ENCODE data around the gene MGAT5.

Gene MGAT5

DNA sequence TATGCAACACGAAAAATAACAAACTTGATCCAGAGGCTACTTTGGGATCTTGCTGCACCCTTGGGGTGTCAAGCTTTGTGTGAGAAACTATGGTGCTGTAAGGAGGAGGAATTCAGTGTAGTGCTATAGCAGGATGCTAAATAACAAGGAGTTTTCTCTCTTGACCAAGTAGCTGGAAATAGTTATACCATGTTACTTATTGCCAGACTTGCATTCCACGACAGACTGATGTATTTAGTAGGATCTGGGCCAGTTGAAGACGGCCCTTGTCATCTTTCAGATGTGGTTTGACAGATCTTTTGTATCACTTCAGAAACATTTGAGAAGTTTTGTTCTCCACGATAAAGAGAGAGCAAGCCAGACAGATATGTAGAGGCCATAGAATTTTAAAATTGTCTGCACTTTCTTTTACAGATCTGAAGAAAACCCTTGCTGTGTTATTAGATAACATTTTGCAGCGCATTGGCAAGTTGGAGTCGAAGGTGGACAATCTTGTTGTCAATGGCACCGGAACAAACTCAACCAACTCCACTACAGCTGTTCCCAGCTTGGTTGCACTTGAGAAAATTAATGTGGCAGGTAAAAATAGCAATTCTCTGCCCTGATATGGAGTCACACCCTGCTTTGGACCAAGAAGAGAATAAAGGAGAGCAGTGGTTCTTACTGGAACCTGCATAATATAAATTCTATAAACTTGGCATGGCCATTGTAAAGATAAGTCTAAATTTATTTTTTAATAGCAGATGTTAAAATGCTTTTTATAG lies 16.3 kb downstream of the MGAT5 start:
- H3K9ac ChIP-seq: no peak overlapping the region
- H3K79me2 ChIP-seq: peaks cover 8% of the 10 kb centered on the region
- no peak overlapping the region for H2AFZ ChIP-seq
- no peaks in the 10 kb centered on the region for H3K27me3 ChIP-seq (ENCODE audit: control insufficient read depth, insufficient read depth, low read length)
- no peaks in the 10 kb centered on the region for H3K36me3 ChIP-seq (ENCODE audit: control insufficient read depth, insufficient read depth, low read length)
- no peak overlapping the region for H3K4me3 ChIP-seq (ENCODE audit: low read depth, low read length)
- H3K4me2 ChIP-seq (ENCODE audit: low read length): no peak overlapping the region
- H3K4me1 ChIP-seq: no peaks in the 10 kb centered on the region
- H3K27ac ChIP-seq: no peak overlapping the region
- no peaks in the 10 kb centered on the region for H3K9me3 ChIP-seq (ENCODE audit: control insufficient read depth, low read length)
- TF ChIP-seq, protein P1, sequence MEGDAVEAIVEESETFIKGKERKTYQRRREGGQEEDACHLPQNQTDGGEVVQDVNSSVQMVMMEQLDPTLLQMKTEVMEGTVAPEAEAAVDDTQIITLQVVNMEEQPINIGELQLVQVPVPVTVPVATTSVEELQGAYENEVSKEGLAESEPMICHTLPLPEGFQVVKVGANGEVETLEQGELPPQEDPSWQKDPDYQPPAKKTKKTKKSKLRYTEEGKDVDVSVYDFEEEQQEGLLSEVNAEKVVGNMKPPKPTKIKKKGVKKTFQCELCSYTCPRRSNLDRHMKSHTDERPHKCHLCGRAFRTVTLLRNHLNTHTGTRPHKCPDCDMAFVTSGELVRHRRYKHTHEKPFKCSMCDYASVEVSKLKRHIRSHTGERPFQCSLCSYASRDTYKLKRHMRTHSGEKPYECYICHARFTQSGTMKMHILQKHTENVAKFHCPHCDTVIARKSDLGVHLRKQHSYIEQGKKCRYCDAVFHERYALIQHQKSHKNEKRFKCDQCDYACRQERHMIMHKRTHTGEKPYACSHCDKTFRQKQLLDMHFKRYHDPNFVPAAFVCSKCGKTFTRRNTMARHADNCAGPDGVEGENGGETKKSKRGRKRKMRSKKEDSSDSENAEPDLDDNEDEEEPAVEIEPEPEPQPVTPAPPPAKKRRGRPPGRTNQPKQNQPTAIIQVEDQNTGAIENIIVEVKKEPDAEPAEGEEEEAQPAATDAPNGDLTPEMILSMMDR (IDR thresholded peaks at IDR 0.05): no peak

DNA sequence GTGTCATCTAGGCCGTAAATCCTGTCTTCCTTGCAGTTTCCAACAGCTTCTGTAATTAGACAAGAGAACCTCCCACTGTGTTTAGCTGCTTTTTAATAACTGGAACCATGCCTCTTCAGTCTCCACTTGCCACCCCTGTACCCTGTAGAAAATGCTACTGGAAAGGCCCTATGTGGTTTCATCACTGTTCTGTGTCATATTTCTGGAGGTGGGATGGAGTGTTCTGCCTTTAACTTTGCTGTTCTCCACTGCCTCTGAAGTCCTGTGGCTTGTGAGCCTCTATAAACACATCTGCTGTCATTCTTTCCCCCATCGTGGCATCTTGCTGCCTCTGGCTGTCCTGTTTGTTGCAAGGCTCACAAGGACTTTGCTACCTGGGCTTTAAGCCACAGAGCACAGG lies 17.9 kb downstream of the MGAT5 start:
- H3K9me3 ChIP-seq (ENCODE audit: control insufficient read depth, low read length): no peaks in the 10 kb centered on the region
- H3K27me3 ChIP-seq (ENCODE audit: control insufficient read depth, insufficient read depth, low read length): no peaks in the 10 kb centered on the region
- H3K4me3 ChIP-seq (ENCODE audit: low read depth, low read length): no peak overlapping the region
- H2AFZ ChIP-seq: no peak overlapping the region
- H3K4me2 ChIP-seq (ENCODE audit: low read length): no peak overlapping the region
- H3K36me3 ChIP-seq (ENCODE audit: control insufficient read depth, insufficient read depth, low read length): no peaks in the 10 kb centered on the region
- H3K4me1 ChIP-seq: no peaks in the 10 kb centered on the region
- no peak overlapping the region for H3K9ac ChIP-seq
- TF ChIP-seq, protein P1 (IDR thresholded peaks at IDR 0.05): no peak
- no peak overlapping the region for H3K27ac ChIP-seq
- H3K79me2 ChIP-seq: peaks cover 8% of the 10 kb centered on the region

DNA sequence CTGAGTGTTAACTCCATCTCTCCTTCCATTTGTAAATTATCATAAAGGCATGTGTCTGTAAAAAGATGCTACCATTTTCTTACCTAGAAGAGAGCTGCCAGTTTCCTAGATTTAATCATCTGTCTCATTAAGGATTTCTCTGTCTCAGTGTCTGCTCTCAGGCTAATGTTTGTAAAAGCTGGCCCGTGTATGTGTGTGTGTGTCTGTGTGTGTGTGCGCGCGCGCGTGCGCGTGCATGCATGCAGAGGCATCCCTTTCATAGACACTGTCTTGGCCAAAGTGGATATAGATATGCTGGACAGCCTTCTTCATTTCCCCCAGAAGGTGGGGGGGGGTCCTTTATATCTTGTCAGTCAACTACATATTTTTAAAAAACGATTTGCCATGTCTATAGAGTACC lies 18.9 kb downstream of the MGAT5 start:
- H3K4me1 ChIP-seq: no peaks in the 10 kb centered on the region
- H3K27ac ChIP-seq: no peak overlapping the region
- H3K9ac ChIP-seq: no peak overlapping the region
- no peaks in the 10 kb centered on the region for H3K9me3 ChIP-seq (ENCODE audit: control insufficient read depth, low read length)
- TF ChIP-seq, protein P1 (IDR thresholded peaks at IDR 0.05): no peak
- no peak overlapping the region for H2AFZ ChIP-seq
- no peaks in the 10 kb centered on the region for H3K27me3 ChIP-seq (ENCODE audit: control insufficient read depth, insufficient read depth, low read length)
- no peak overlapping the region for H3K4me2 ChIP-seq (ENCODE audit: low read length)
- peaks cover 8% of the 10 kb centered on the region for H3K79me2 ChIP-seq
- H3K4me3 ChIP-seq (ENCODE audit: low read depth, low read length): no peak overlapping the region
- no peaks in the 10 kb centered on the region for H3K36me3 ChIP-seq (ENCODE audit: control insufficient read depth, insufficient read depth, low read length)

DNA sequence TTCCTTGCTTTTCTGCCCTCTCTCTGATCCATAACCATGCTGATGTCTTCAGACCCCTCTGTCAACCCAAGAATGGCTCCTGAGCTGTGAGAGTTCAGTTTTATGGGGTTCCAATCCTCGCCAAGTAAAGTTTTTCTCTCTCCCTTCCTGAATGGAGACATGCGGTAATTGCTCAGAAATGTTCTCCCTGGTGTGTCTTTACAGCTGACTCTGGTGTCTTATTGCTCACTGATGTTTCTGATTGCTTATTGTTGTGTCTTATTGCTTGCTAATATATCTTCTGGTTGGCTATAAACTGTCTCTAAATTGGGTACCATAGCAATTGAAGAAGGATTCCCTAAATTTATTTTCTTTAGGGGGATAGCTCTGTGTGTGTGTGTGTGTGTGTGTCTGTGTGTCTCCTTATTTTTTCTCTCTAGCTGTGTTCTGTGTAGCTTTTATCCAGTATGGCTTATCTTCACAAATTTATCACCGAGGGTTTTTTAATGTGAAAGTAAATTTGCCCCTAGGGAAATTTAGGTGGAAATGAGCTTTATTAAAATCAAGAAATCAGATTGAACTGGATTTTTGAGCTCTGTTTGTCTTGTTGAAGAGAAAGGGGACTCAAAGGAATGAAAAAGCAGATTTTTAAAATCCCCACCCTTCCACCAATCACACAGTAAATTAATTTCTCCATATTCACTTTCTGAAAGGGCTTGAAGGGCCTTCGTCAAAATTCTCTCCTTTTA lies 19.5 kb downstream of the MGAT5 start:
- no peaks in the 10 kb centered on the region for H3K9me3 ChIP-seq (ENCODE audit: control insufficient read depth, low read length)
- H3K4me2 ChIP-seq (ENCODE audit: low read length): no peak overlapping the region
- H3K9ac ChIP-seq: no peak overlapping the region
- H3K79me2 ChIP-seq: peaks cover 8% of the 10 kb centered on the region
- no peak overlapping the region for H2AFZ ChIP-seq
- H3K27ac ChIP-seq: no peak overlapping the region
- no peaks in the 10 kb centered on the region for H3K36me3 ChIP-seq (ENCODE audit: control insufficient read depth, insufficient read depth, low read length)
- H3K27me3 ChIP-seq (ENCODE audit: control insufficient read depth, insufficient read depth, low read length): no peaks in the 10 kb centered on the region
- no peak overlapping the region for H3K4me3 ChIP-seq (ENCODE audit: low read depth, low read length)
- TF ChIP-seq, protein P1 (IDR thresholded peaks at IDR 0.05): no peak
- H3K4me1 ChIP-seq: no peaks in the 10 kb centered on the region

All from parathyroid adenoma (tissue), 2 donors.